Stromal cell of bone marrow (primary cell): Measurements from ENCODE around the gene IGF2BP3.

Experiments used
- DNase-seq: peaks from one replicate; pipeline ENCODE4 v3.0.0-alpha.2; 2012; ENCODE audit warnings: low read depth

The IGF2BP3 gene

DNA sequence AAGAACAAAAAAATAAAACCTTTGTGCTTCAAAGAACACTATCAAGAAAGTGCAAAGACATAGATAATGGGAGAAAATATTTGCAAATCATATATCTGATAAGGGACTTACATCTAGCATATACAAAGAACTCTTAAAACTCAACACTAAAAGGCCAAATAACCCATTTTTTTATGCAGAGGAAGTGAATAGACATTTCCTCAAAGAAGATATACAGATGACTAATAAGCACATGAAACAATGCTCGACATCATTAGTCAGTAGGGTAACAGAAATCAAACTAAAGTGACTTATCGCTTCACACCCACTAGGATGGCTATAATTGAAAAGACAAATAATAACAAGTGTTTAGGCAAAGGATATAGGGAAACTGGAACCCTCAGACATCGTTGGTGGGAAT lies 93.2 kb downstream of the IGF2BP3 start:
- no peak for DNase-seq

DNA sequence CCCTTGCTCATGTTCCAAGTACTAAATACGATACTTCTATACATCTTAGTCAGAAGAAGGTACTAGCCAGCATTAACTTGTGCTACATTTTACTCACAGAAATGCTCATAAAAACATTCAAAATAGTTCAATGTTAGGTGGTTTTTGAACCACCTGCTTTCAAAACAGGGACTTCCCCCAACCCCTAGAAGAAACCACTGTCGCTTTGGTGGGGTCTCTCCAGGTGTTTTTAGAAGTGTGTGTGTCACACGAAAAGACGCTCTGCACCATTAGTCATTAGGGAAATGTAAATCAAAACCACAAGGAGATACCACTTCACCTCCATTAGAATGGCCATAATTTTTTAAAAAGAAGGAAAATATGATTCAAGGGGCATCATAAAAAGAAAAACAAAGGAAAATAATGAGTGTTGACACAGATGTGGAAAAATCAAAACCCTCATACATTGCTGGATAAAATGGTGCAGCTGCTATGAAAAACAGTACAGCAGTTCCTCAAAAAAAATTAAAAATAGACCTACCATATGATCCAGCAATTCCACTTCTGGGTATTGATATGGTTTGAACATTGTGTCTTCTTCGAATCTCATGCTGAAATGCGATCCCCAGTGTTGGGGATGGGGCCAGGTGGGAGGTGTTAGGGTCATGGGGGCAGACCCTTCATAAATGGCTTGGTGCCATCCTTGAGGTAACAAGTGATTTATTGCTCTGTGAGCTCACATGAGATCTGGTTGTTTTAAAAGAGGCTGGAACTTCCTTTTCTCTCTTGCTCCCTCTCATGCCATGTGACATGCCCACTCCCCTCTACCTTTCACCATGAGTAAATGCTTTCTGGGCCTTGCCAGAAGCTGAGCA lies 96.9 kb downstream of the IGF2BP3 start:
- DNase-seq = no peak

DNA sequence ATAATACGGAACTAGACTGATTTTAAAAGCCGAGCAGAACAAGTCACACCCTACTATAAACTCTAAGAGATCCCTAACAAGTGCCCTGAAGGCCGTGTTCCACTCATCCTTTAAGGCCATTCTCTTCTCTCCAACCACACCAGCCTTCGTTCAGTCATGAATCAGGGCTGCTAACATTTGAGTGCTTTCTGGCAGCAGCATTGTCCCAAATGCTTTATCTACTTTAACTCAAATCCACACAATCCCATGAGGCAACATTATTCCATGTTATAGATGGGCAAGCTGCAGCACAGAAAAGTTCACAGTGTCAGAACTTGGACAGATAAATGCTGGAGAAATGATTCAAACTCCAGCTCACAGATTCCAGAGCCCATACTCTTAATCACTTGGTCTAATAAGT lies 97.7 kb downstream of the IGF2BP3 start:
- no peak for DNase-seq

DNA sequence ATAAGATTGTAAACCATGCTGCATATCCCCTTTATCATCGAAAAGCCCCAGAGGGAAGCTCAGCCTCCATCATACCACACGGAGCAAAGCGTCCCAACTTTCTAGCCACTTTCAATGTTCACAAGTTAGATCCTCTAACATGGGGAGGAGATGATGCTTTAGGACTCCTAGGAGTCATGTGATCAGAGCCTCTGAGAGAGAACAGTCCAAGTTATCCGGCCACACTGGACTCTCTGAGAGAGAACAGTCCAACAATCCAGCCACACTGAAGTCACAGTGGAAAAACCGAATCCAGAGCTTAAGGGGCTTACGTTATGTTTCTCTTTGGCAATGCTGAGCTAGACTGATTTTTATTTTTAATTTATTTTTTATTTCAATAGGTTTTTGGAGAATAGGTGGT lies 98.6 kb downstream of the IGF2BP3 start:
- no peak for DNase-seq

DNA sequence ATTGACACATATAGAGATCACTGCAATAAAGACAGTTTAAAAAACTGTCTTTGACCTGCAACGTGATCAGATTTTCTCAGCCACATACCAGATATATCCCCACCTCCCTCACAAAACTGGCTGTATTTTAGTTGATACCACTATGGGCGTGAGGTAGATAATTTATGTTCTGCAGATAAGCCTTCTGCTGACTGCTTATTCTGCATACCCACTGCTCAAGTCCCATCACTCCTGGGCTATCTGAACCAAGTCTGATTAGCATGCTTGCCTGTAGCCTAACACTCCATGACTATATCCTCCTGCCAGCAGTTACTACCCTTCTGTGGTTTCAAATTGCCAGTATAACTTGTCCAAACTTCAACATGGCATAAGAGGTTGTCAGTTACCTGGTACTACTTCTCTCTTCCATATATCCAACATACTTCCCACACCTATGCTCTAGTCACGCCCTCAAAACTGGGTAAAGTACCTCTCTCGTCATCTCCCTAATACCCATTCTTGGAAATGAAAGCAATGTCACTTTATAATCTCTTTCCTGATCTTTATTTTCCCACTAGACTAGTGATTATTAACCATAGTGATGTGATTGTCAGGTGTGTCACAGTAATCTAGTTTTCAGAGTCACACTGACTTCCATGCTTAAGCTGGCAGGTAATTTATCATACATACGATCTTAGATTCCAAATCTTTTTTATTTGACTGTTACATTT lies 100.4 kb downstream of the IGF2BP3 start:
- DNase-seq = no peak

DNA sequence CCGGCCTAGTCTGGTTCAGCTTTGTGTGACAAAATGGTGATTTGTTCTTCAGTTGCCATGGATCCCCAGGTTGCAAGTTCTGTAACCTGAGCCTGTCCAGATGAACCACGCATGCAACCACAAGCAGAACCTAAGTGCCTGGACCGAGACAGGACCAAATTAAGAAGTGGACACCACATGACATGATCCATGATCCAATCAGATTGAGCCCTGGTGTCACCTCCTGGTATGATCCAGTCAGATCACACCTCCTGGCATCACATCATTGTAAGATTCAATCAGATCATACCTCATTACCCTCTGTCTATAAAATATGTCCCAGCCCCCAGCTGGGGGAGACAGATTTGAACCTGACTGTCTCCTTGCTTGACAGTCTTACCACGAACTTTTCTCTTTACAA lies 101.2 kb downstream of the IGF2BP3 start:
- no peak for DNase-seq

DNA sequence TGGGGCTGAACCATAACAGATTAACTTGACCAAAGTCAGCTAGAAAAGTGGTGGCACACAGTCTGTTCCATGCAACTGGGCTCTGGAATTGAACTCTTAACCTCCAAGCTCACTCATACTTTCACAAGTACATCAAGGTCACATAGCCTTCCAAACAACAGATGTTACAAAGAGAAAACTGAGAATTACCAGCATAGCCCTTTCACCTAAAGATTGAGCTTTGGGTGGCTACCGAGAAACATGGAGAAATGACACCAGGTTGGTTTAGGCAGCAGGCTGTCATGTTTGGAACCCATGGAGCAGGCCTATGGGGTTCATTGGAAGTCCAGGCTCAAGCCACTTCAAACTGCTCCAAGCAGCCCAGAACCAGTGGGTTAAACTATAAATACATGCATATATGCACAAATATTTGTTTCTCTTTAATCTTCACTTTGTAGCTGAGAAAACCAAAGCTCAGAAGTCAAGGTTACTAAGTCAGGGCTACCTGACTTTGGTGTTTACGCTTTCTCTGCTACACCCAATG lies 112.1 kb downstream of the IGF2BP3 start:
- DNase-seq = no peak

DNA sequence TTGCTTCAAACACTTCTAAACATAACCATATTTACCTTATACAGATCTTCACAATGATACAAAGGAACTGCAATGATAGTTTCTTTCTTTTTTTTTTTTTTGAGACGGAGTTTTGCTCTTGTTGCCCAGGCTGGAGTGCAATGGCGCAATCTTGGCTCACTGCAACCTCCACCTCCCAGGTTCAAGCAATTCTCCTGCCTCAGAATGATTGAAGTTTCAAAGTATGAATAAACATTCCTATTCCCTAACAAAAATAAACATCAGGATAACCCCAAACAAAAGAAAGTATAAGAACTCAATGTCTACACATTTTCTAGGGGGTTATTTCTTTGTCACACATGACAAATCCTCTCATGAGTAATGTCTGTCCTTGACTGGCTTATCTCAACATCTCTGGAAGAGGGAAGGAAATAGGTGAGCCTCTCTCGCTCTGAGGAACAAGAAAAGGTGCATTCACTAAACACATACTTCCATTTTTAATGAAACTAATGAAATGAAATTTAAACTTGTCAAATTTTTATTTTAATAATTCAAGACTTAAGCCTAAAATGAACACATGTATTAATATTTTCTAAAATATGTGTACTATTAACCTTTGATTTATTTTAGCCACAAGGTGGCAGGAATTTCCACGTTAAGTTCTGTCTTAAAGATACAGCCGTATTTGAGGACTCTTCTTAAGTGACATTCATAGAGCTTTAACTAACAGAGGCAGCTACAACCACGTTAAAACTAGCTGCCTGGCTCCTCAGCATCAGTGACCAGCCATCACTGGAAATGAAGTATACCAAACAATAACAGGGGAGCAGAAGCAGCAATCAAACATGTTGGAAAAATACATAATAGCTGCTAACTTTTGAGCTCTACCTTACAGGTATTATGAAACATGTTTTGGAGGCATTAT lies 112.8 kb downstream of the IGF2BP3 start:
- DNase-seq = no peak

DNA sequence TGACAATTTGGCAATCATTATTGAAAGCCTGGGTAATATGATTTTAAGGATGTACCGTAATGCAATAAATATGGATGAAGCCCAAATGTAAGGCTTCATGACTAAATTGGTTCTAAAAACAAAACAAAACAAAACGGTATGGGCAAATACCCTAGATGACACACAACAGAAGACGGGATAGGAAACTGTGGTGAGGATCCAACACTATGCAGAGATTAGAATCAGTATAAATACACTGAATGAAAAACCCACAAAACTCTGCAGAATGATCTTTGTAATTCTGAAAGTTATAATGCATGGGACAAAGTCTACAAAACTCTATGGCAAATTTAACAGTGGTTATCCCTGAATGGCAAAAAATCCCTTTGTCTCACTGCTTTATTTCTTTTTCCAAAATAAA lies 113.6 kb downstream of the IGF2BP3 start:
- no peak for DNase-seq

DNA sequence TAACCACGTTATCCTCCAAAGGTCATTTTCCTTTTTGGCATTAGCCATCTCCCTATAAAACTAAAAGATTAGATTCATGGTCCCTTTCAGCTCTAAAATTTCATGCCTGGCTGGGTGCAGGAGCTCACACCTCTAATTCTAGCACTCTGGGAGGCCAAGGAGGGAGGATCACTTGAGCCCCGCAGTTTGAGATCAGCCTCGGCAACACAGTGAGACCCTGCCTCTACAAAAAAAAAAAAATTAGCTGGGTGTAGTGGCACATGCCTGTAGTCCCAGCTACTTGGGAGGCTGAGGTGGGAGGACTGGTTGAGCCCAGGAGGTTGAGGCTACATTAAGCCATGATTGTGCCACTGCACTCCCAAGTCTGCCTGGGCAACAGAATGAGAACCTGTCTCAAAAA lies 114.1 kb downstream of the IGF2BP3 start:
- DNase-seq = no peak

DNA sequence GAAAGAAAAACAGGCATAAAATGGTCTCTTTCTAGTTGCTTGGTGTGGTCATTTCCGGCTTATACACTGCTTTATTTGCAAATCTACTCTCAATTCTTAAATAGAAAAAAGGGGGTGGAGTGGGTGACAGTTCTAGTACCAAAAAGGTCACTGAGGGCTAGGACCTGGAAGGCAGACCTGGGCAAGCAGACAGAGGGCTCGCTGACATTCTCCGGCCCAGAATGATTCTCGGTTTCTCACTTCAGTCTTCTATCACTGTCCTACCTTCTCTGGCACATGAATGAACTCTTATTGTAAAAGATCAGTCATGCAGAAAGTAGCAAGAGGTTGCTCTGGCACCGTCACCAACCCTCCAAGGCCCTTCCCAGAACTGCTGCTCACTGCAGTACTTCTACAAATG lies 117.1 kb downstream of the IGF2BP3 start:
- DNase-seq = no peak

DNA sequence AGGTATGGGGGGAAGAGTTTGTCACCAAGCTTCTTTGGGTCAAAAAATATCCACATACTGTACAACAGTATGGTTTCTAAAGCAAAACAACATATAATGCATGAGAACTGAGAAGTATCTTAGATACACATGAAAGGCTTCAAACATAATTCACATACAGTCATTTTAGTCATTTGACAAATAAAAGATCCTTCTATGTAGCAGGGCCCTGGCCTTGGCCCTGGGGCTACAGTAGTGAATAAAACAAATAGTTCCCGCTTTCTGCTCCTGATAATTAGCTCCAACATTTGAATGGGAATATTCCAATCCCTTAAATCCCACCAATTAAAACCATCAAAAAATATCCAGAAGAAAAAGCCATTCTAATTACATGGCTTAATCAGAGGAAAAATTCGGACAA lies 119.8 kb downstream of the IGF2BP3 start:
- DNase-seq = no peak

DNA sequence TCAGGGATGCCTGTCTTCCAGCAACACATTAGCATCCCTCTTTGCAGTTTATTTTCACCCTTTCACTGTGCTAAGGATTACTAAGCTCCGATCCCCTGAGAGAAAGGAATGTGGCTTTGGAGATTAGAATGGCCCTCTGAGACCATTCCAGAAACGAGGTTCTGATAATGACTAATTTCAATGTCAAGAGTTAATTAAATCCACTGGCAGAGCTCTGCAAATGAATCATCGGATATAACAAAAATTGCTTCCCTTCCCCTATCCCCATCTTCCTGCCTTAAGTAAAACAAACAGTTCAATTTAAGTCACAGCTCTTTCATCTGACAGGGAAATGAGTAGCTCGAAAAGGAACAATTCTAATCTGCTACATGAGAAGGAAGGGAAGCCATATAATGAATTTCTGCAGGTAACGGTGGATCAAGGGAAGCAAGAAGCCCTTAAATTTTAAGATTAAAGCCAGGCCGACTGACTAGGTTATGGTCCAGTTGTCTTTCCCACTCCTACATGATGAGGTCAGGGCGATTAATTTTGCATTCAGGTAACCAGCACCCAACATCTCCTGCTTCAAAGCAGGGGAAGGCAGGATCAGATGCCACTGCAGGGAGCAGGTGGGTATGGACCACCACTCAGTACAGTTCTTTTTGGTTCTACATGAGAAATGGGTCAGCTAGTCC lies 120.7 kb downstream of the IGF2BP3 start:
- DNase-seq = peak; percentile 51

DNA sequence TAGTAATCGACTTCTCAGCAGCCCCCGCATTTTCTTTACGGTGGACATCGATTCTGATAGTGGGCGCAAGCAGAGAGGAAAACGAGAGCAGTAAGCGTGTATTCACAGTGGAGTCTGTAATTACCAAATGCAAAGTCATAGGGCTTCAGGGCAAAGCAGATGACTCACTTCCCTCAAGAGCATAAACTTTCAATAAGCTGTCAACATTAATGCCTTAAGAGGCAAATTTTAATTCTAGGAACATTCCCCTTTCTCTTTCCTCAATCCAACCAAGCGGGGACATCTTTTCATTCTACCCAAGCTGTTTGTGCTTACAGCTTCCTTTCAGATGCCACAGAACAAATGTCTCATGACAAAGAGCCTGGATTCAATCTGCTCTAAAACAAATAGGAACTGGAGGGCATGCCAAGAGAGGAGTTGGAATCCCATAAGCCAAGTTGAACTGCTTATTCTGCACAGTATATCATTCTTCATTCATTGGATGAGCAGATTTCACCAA lies 122.6 kb downstream of the IGF2BP3 start:
- DNase-seq = peak; percentile 66

DNA sequence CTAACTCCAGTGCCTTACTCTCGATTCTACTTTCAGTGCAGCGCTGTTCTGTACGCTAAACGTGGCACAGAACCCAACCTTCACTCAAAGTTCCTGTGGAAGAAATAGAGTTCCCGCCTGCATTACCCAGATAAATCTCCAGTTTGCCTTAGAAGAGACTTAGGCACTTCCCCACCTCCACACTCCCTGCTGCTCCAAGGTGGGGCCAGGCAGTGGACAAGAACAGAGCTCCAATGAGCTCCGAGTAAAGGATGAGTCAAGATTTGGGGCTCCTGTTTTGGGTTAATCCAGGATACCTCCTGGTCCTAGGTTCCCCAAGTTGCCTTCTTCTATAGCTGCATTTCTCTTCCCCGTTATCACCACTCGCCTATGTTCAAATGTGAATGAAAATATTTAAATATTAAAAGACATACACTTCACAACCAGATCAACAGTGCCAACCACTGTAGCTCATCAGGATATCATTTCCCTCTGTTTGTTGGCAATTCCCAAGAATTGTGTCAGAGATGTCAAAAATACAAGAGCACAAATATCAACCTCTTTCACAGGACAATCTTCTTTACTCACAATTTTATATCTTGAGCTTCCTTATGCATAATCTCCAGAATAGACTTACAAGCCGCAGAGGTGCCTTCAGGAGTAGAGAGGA lies 123.1 kb downstream of the IGF2BP3 start:
- no peak for DNase-seq

DNA sequence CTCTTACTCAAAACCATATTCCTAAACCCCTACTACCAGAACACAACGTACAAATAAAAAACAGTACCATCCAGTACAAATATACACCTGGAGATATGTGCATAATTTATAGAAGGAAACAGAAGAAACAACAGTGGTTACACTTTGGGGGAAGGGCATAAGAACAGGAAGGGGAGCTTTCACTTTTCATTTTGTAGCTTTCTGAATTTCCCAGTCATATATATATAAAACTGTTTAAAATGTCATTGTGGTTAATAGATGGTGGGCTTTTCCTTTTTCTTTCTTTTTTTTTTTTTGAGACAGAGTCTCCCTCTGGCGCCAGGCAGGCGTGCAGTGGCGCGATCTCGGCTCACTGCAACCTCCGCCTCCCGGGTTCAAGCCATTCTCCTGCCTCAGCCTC lies 124.0 kb downstream of the IGF2BP3 start:
- DNase-seq = no peak

DNA sequence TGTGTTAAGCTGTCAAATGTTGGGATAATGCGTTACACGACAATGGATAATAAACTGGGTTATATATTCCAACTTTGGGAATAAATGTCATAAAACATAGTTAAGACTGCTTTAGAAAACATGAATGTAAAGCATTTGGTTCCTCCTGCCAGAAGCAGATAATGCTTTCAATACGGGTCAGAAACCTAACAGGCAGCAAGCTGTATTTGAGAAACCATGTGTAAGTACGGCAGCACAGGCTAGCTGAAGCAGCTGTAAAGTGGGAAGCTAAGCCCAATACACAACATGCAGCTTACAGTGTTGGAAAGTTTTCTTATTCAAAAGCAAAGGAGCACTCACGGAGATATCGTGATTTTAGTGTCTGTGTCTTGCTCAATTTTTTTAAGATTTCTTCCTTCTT lies 124.7 kb downstream of the IGF2BP3 start:
- DNase-seq = no peak

DNA sequence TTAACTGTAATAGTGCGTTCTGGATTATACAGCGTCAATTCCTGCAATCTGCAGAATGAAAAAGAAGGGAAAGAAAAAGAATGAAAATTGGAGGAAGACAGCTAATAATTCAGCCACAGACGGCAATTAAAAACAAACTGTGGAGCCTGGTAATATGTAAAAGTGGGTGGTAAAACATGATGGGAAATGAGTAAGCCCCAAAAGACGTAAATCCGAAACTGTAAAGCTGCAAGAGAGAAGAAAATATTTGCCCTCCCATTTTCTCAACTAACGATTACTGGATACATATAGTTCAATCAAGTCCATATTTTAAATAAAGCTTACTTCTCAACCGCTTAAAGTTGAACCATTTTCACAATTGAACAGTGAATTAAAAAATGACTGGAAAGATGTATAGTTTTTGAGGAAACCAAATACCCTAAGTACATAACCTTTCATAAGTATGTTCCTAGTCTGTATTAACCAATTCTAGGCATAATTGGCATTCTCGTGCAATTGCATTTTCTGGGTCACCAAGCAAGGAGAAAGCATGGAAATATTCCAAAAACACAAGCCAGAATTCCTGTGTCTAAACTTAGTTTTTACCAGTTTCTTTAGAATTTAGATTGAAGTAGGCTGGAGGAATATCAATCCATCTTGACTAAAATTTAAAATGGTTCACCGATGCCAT lies 126.3 kb downstream of the IGF2BP3 start:
- DNase-seq = no peak

DNA sequence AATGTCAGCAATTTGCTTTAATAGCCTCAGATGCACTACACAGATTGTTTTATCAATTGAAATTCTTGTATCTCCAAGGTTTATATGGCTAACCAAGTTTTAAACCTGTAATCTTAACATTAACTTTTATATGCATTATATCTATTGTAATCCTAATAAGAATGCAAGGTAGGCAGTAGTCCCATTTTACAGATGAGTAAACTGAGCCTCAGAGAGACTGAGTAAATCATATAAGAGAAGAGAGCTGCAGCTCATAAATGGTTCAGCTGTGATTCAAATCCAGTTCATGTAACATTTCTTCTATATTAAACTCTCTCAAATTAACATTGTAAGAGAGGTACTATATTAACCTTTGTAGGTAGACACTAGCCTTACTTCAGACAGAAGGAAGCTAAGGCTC lies 127.2 kb downstream of the IGF2BP3 start:
- DNase-seq = no peak

DNA sequence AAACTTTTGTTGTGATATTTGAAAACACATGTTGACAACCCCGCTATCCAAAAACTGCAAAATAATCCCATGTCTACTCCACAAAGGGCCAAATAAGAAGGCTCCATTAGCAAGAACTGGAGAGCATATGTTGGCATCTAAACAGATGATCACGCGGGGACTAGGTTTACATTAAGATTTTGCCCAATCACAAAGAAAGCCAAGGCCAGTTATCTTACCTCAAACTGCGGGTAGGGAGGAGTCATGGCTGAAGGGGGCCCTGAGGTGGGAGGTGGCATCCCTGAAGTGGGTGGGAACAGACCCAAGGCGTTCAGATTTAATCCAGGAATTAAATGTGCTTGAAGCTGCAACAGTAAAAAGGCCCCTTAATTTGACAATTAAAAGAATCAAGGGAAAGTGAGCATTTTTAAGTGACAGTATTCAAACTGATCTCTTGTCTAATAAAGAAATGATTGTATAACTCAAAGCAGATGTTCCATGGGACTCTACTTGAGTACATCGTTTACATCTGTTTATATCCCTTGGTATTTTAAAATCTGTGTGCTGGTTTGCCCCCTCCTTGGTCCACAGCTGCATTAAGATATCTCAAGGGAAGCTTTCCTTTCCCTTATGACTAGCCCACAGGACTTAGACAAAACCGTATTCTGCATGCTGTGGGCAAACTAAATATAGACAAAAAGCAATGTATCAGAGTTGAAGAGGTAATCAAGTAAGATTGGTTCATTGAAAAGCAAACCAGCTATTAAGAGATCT lies 128.3 kb downstream of the IGF2BP3 start:
- DNase-seq = no peak
